Erythroblast (primary cell): Measurements from ENCODE around the gene HMGN2.

ENCODE experiments used
- GATA1 ChIP-seq: IDR thresholded peaks from 2 replicates; pipeline ENCODE4 v1.6.1; 2011; ENCODE audit warnings: low read depth, mild to moderate bottlenecking, control low read depth, low read length, moderate library complexity
- POLR2A ChIP-seq: IDR thresholded peaks from 2 replicates; pipeline ENCODE4 v1.6.1; 2011; ENCODE audit warnings: mild to moderate bottlenecking, low read length

DNA sequence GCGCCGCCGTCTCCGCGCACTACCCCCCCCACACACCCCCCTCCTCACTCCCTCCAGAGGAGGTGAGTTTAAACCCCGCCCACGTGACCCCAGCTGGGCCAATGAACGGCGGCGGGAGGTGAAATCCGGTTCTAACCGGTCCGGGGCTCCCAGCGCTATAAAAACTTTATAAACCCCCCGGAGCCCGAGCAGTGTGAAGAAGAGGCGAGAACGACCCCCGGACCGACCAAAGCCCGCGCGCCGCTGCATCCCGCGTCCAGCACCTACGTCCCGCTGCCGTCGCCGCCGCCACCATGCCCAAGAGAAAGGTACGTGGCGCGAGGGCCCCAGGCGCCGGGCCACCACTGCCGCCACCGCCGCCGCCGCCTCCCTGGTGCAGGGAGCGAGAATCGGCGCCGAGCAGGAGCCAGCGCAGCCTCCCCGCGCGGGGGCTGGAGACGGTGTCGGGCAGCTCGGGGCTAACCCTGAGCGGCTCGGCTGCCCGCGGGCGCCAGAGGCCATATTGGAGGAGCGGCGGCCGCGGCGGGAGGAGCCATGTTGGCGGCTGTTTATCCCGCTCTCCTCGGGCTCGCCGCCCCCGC, at the start of gene HMGN2:
- TF ChIP-seq POLR2A (peak; percentile 66), GATA1 (no peak)
